NCI-H1092 (cell line): ENCODE measurements around the gene CD244.
"Not testable (repeated sequence)": the region's sequence is repeated elsewhere in the genome, so short reads cannot be mapped to it uniquely, and the experiment has no call there.

Experiments used
- DNase-seq: peaks from one replicate; lab custom pipeline; 2025; lab: John Stamatoyannopoulos, UW

Gene CD244

GRCh38 chr1:160810486-160810885 is 52.2 kb downstream of the CD244 start:
- no peak for DNase-seq

- DNase-seq = no peak
These were observed 54.4 kb downstream of the CD244 start for GRCh38 chr1:160808289-160808688.

- DNase-seq = no peak
These were observed 54.9 kb downstream of the CD244 start for GRCh38 chr1:160807738-160808137.

GRCh38 chr1:160807247-160807646 is 55.4 kb downstream of the CD244 start:
- DNase-seq = no peak

- no peak for DNase-seq
These were observed 55.9 kb downstream of the CD244 start for GRCh38 chr1:160806784-160807183.

GRCh38 chr1:160806109-160806665 is 56.5 kb downstream of the CD244 start:
- DNase-seq = no peak

GRCh38 chr1:160801836-160802580 is 60.7 kb downstream of the CD244 start:
- DNase-seq = no peak

- DNase-seq = no peak
These were observed 61.9 kb downstream of the CD244 start for GRCh38 chr1:160800645-160801408.

GRCh38 chr1:160800142-160800541 is 62.5 kb downstream of the CD244 start:
- DNase-seq = no peak

GRCh38 chr1:160799641-160800040 is 63.0 kb downstream of the CD244 start:
- no peak for DNase-seq

- DNase-seq = no peak
These were observed 64.2 kb downstream of the CD244 start for GRCh38 chr1:160798439-160798838.

GRCh38 chr1:160797861-160798273 is 64.8 kb downstream of the CD244 start:
- DNase-seq = no peak

GRCh38 chr1:160797271-160797709 is 65.4 kb downstream of the CD244 start:
- no peak for DNase-seq

- DNase-seq = no peak
These were observed 66.7 kb downstream of the CD244 start, which contains the start of gene LY9 for GRCh38 chr1:160795951-160796383. Gene LY9 (plus strand): TSS chr1:160796174. CDS start chr1:160796188, 14 bp downstream.

GRCh38 chr1:160794376-160794775 is 68.3 kb downstream of the CD244 start:
- no peak for DNase-seq

GRCh38 chr1:160789702-160790611 is 72.7 kb downstream of the CD244 start:
- DNase-seq = no peak

- DNase-seq = no peak
These were observed 73.5 kb downstream of the CD244 start for GRCh38 chr1:160789051-160789701.

- not testable (repeated sequence) for DNase-seq
These were observed 79.5 kb downstream of the CD244 start for GRCh38 chr1:160782988-160783765.

- no peak for DNase-seq
These were observed 80.6 kb downstream of the CD244 start for GRCh38 chr1:160781914-160782689.
